ENCODE results near the gene KCNJ6.
"Not testable (repeated sequence)": the region's sequence is repeated elsewhere in the genome, so short reads cannot be mapped to it uniquely, and the experiment has no call there.

Gene KCNJ6

DNA sequence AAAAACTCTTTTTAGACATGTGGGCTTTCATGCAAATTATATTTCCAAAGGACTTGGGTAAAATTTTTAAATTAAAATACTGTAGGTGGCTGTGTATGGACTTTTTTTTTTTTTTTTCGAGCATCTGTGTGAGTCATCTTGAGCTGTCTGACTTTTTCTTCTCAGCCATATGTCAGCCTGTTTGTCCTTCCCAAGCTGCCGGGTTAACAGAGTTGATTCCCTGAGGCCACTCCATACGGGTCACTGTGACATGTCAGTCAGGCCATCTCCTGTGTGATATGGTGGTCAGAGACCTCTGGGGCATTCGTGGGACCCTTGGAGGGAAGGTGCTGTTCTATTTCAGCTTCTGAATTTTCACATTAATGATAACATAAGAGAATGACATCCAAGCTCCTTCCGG, 148.3 kb downstream of the KCNJ6 start:
- no peak for DNase-seq

GRCh38 chr21:37766129-37766528, 150.1 kb downstream of the KCNJ6 start:
- no peak for DNase-seq

DNA sequence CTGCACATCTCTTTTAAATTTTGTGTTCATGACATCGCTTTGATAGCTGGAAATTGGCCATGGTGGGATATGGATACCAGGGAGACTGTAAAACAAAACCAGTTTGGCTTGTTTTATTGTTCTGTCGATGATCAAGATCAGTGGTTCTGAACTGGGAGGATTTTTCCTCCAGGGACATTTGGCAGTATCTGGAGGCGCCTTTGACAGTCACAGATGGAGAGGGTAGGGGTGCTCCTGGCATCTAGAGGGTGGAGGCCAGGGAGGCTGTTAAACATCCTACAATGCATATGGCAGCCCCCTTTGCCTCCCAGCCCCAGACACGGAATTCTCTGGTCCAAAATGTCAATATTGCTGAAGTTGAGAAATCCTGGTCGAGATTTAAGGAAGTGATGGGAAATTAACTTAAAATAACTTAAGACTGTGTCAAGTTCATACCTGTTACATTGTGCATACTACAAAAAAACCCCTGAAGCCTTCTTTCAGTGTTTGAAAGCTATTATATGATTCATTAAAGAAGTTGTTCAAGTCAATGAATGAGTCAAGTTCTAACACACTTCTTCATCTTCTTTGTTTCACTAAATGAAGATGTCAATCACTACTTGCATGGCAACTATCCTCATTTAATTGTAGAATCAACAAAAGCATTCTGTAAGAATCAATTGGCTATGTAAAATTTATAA, 150.9 kb downstream of the KCNJ6 start:
- DNase-seq, result no peak

- no peak for DNase-seq
These were observed 151.6 kb downstream of the KCNJ6 start for GRCh38 chr21:37764691-37765090.

- DNase-seq, result no peak
These were observed 153.0 kb downstream of the KCNJ6 start for GRCh38 chr21:37763298-37763697.

- DNase-seq, result no peak
These were observed 153.7 kb downstream of the KCNJ6 start for GRCh38 chr21:37762606-37763005.

GRCh38 chr21:37761406-37761805, 154.9 kb downstream of the KCNJ6 start:
- not testable (repeated sequence) for DNase-seq

GRCh38 chr21:37759777-37760176, 156.5 kb downstream of the KCNJ6 start:
- no peak for DNase-seq

DNA sequence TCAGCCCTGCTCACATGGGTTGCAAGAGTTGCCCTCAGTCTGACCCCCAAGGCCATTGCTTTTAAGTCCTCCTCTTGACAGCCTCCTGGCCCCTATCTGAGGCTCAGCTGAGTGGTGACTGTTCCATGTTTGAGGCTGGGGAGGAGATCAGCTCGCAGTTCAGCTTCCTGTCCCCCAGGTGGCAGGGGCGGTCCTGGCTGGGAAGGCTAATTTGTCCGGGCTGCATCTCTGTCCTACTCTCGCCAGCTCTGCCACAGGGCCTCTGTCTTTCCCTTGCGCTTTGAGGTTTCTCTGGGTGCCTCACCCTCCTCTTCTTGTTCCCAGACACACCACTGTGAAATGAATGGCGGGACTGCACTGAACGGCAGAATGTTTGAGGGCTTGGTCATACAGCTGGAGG, 157.3 kb downstream of the KCNJ6 start:
- DNase-seq, result no peak

DNA sequence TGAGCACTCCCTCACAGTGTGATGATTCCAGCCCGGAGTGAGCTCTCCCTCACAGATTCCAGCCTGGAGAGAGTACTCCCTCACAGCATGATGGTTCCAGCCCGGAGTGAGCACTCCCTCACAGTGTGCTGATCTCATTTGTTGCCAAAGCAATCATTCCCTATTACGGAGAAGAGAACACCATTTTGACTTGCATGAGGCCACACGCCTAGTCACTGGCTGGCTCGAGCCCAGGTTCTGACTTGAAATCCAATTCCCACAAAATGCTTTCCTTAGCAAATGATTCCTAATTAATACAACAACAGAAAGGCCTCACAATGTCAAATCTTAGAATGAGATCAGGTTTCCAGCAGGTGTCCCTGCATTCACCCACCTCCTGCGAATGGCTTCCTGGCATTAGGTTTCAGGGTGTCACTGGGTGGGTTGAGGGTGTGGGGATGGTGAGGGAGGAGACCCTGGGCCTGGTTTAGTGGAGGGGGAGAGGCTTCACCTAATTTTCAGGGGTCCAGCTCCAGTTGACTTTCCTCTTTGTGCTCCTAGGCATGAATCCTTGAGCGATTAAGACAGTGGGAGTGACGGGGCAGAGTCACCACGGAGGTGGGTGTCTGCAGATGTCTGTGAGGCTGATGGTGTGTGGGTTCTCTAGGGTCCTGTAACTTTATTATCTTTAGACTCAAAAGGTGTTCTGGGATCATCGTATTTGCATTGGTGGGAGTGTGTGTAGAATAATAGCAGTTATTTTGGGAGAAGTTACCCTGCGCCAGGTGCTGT, 158.5 kb downstream of the KCNJ6 start:
- no peak for DNase-seq

GRCh38 chr21:37753122-37753599, 163.1 kb downstream of the KCNJ6 start:
- DNase-seq, result no peak

- DNase-seq, result no peak
These were observed 164.8 kb downstream of the KCNJ6 start for GRCh38 chr21:37751268-37751975.

DNA sequence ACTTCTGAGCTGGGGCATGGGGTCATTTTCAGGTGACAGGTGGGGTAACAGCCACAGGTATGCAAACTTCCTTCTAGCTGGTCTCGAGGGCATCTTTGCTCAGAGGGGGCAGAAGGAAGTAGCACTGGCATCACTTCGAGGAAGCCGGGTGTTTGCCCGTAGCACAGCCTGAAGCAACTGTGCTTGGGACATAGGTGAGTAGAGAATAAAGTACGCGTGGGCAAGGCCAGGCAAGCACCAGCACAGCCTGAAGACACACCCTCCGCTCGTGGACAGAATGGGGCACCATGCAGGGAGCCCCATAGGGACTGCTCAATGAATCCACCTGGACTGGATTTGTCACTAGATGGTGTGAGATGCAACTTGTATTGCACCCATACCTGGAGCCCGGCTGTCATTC, 167.1 kb downstream of the KCNJ6 start:
- DNase-seq, result no peak

DNA sequence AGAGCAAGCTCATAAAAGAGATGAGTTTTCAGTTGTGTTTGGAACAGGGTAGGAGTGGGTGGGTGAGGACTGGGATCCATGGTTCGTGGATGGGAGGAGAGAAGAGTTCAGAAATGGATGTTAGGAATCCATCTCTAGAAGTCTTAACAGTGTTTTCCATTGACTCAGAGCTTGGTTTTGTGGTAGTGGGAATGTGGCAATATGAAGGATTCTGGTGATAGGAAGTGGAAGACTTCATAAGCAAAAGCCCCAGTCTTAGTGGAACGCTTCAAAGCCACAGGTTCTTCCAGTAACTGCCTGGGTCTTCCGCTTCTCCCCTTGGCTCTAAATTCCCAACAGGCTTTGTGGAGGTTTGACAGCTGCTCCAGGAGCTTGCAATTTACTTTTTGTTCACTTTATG, 167.9 kb downstream of the KCNJ6 start:
- DNase-seq, result no peak

- no peak for DNase-seq
These were observed 169.4 kb downstream of the KCNJ6 start for GRCh38 chr21:37746849-37747248.

DNA sequence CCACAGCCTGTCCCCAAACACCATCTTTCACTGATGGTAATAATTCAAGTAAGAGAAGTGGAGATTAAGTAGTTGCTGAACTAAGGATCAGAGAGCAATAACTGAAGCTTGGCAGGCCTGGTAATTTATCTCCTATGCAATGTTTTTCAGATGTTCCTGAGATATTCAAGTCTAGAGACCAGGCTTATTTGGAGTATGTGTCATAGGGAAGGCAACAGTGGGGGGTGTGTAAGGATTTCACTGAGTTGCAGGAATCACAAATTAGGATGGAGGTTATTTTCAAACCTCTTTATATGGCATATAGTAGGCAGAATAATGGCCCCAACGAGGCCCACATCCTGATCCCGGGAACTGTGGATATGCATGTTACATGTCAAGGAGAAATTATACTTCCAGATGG, 171.7 kb downstream of the KCNJ6 start:
- DNase-seq, result no peak

DNA sequence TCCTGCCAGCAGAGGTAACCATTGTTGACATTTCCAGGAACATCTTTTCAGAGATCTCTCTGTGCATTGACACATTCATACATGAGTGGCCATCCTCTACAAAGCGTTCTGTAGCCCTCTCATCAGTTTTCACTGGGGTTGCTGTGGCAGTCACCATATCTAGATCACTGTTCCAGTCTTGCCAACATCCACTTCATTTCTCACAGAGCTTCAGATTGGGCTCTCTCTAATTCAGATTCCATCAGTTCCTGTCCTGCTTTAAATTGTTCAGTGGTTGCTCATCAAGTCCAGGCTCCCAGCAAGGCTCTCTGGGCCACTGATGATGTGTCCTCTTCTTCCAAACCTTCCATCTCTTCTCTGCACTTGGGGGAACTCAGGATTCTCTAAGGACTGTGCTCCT, 173.7 kb downstream of the KCNJ6 start:
- no peak for DNase-seq

DNA sequence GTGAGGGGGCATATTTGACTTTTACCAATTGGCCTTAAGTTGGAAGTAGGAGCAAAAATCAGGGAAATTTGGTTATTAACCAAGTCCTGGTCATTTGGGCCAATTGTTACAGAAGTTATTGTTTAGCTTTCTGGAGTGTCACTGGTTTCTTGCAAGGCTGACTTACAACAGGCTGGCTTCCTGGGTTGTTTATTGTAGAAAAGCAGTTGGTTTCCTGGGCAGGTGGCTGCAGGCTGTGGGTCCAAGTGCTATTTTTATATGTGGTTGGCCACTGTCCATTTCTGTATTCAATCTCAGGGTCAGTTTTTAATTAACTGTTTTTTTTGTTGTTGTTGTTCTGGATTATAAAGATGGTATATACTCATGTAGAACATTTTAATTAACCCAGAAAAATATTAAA, 174.1 kb downstream of the KCNJ6 start:
- no peak for DNase-seq

DNA sequence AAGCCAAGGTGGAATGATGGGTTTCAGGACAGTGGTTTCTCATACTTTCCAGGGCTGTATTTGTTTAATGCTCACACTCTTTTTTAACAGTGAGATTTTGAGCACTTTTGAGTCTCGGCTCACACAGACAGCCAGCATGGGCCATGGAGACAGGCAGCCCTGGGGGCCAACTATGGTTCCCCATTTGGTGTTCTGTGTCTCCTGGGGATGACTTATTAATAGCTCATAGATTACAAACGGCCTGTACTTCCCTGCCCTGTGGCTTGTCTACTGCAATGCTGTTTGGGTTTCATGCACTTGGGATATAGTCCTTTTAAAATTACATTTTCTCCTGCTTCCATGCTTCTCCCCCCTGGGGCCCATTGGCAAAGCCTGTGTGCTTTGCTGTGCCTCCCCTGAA, 178.3 kb downstream of the KCNJ6 start:
- no peak for DNase-seq

DNA sequence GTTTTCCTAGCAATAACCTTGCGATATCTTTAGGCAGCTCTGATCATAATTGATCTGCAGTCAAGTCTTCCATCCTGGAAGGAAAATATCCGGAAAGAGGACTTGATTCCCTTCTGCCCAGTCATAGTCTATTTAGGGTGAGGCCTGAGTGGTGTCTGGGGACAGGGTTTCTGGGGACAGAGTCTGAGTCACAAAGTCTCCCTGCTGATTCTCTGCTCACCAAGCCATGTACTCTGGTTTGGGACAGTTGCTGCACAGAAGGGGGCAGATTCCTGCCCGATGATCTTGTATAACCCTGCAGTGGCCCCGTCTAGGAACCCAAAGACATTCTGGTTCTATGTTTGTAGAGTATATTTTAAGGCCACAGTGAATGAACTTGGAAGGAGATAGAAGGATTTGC, 178.8 kb downstream of the KCNJ6 start:
- no peak for DNase-seq

DNA sequence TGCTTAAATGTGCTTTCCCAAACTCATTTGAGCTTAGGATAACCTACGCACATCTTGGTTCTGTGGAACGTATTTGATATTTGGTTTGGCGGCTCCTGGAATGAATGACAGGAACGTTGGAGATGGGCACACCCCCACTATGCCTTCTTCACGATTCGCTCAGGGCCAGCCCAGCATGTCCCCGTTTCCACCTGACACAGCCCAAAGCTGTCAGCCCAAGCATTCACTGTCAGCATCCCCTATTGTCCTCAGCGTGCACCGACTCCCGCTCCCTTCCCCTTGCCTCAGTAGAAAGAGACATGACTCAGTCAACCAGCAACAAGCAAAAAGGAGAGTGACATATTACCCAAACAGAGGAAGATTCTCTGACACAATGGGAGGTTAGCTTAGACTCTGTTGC, 181.4 kb downstream of the KCNJ6 start:
- no peak for DNase-seq

DNA sequence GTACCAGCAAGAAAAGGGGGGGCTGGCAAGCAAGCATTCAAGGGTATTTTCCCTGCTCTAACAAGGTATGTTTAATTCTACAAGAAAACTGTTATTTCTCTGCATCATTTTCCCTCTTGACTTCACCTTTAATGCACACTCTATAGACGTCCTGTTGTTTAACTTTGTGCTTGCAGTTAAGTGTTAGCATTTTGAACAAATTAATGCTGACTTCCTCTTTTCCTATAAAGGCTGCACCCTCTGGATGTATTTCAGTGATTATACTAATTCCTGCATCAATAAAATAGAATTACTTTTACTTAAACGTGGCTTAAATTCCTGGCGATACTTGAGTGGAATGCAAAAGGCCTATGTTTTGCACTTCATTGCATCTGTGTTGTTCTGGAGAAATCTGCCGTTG, 183.3 kb downstream of the KCNJ6 start:
- DNase-seq, result no peak

GRCh38 chr21:37724201-37724600, 192.1 kb downstream of the KCNJ6 start:
- no peak for DNase-seq

DNA sequence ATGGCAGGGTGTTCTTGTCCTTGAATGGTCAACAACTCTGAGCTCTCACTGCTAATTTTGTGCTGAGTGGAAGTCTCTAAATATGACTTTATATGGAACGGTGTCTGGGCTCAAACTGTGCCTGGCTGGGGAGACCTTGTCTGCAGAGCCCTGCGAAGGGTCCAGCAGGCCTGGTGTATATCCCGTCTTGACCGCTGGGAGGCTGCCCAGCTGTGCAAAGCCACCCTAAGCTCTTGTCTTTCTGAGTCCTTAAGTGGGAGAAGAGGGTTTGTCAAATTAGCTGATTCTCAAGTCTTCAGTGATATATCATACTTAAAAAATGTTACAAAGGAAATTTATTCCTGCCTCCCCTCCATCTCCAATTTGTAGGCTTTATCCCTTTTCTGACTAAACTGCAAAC, 198.7 kb downstream of the KCNJ6 start:
- no peak for DNase-seq

Data from T1000 (cell line).